Stimulated activated CD8-positive, alpha-beta memory T cell treated with anti-CD3 and anti-CD28 coated beads, Interleukin-4, amount 100 ng/mL, for 24 hours (primary cell): ENCODE data around the gene THAP4.

Experiments used
- DNase-seq: peaks from one replicate; pipeline ENCODE4 v3.0.0-alpha.2; 2020; ENCODE audit warnings: low read depth

The THAP4 gene

DNA sequence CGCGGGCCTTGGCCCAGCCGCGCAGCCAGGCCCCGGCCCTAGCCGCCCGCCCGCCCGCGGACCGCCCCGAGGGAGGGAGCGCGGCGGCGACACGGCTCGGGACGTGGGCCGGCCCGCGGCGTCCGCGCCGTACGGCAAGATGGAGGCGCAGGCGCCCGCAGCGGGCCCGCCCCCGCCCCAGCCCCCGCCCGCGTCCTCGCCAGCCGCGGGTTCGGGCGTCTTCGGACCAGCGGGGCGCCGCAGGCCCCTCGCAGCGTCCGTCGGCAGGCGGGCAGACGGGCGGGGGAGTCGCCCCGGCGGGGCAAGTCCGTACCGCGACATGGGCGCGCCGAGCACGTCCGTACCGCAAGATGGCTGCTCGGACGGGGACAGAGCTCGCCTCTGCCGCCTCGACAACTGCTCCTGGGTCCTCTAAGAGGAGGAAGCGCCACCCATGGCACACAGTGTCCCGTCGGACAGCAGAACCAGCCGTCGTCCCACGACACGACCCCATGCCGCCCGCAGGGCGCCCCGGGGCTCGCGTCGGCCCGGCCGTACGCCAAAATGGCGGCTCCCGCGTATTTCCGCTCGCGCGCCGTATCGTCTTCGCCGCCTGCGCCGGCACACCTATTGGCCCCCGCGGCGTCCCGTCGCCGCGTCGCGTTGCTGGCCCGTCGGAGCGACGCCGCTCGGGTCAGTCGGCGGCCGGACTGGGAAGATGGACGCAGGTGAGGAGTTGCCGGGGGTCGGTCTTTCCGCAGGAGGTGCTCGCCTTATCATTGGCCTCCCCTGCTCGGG, at the start of gene THAP4, which contains the start of gene ATG4B:
Gene THAP4 (minus strand): TSS at position 141 of the 777 bp plus-strand sequence. CDS start 141 bp downstream, outside the sequence.
Gene ATG4B (plus strand): TSS at position 676 of the 777 bp plus-strand sequence. CDS start 22 bp downstream, at position 698.
- peak; percentile 63 for DNase-seq

DNA sequence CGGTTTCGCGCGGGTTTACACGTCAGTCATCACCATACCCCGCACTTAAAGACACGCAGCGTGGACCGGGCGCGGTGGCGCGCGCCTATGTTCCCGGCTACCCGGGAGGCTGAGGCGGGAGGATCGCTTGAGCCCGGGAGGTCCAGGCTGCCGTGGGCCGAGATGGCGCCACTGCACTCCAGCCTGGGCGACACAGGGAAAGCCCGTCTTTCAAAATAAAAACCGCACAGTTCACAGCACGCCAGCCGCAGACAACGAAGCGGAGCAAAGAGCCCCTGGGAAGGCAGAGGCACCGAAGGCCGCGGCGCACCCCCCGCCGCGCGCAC, 49.3 kb upstream of the THAP4 start:
- no peak for DNase-seq

DNA sequence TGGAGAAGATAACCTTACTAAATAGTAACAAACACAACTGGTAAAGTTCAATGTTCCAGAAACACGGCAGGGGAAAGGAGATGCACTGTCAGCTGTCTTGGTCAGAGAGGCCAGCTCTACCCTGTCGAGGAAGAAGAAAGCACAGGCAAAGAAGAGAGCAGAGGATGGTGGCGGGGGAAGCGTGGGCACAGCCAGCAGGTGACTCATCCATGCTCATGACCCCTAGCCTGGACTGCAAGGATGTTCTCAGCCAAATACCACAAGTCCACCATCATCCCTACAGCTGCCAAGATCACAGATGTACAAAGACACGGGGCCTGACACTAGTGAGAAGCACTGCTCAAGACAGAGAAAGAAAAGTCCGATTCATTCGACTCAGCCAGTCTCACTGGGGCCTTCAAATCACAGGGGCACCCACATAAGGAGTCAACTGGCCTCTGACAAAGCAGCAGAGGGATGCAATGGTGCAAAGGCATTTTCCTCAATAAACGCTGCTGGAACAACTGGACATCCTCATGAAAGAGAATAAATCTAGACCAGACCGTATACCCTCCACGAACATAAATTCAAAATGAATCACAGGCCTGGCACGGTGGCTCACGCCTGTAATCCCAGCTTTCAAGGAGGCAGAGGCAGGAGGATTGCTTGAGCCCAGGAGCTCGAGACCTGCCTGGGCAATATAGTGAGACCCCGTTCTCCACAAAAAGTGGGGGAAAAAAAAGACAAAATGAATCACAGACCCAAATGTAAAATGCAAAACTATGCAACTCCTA, 44.1 kb upstream of the THAP4 start:
- DNase-seq: no peak

- DNase-seq: no peak
Measured at GRCh38 chr2:241680044-241680443, 43.1 kb upstream of the THAP4 start.

DNA sequence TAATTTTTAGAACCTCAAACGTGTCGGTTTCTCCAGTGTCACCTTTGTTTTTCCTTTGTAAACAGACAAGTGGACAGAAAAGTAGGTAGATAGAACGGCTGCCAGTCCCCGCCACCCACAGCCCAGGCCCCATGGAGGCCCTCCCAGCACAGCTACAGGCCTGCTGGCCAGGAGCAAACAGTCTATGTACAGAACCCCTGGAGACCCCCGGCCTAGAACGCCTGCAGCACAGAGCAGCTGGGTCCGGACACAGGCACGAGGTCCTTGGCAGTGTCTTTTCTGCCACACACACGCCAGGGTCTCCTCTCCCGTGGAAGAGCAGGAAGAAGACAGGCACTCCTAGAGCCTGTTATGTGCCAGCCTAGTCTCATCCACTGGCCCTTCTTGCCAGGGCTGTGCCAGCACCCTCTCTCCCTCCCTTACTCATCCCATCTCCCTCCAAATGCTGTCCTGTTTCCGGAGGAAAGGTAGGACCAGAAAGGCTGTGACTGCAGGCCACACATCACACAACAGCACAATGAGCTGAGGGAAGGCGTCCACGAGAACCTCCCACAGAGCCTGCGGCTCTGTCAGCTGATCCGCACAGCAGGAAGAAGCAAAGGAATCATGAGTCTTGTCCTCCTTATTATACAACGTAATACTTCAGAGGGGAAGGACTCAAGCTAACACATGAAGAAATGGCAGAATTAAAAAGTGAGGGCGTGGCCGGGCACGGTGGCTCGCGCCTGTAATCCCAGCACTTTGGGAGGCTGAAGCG, 42.0 kb upstream of the THAP4 start:
- no peak for DNase-seq

- no peak for DNase-seq
Measured at GRCh38 chr2:241678307-241678706, 41.3 kb upstream of the THAP4 start.

DNA sequence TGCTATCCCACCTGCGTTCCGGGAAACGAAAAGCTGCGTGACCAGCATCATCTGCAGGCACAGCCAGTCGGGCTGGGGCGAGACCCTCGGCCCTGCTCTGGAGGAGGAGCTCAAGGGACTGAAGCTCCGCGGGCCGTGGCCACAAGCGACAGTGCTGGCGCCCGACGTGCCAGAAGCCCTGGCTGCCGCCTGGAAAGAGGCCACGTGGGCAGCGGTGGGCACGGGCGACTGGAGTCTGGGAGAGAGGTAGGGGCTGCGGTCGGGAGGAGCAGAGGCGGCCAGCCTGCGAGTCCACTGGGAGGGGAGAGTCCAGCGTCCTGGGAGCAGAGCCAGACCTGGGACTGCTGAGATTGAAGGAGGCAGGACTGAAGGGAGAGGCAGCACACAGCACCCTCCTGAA, 40.4 kb upstream of the THAP4 start:
- no peak for DNase-seq

DNA sequence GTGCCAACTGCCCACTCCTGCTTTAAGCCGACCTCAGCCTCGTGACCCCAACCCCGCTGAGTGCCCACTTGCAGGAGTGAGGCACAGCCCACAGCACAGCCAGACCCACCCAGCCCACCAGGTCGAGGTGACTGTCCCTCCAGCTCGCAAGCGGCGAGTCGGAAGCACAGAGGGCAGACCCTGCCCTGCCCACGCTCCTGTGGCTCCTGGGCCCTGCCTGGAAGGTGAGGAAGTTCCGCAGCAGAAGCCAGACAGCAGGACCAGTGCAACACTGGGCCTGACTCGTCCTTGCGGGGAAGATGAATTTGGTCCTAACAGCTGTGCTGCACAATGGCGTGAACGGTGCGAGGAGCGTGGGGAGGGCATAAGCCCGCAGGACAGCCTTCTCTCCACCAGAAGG, 39.7 kb upstream of the THAP4 start:
- no peak for DNase-seq

- no peak for DNase-seq
Measured at GRCh38 chr2:241675885-241676284, 38.9 kb upstream of the THAP4 start.

DNA sequence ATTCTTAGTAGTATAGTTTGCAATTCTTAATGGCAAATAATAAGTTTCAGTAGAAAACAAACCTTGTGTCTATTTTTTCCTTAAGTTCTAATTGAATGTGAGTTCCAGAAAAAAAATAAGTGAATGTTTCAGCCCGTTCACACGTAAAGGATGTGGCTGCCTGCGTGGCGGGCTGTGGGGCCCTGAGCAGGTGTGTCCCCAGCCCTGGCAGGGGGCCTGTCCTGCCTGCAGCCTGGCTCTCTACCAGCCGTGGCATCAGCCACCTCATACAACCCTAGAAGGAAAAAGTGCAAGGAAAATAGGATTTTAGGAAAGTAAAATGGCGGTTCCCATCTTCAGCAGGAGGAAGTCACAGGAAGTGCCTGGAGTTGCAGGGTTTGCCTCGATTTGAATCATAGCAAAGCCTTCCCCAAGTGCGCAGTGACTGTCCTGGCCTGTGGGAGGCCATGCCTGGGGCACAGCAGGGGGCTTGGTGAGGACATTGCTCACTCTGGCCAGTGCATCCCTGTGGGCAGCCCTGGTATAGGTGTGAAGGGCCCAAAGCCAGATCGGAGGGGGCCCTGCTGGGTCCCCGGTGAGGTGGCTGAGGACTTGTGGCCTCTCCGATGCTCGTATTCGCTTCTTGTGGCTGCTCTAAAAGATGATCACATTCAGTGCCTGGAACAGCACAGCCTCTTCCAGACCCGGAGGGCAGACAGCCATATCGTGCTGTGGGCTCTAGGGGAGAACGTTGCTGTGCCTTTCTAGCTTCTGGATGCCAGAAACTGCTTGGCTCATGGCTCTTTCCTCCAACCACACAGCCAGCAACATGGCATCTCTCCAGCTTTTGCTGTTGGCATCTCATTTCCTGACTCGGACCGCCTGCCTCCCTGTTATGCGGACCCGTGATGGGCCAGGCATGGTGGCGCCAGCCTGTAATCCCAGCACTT, 37.1 kb upstream of the THAP4 start:
- DNase-seq: no peak

- no peak for DNase-seq
Measured at GRCh38 chr2:241673189-241673663, 36.3 kb upstream of the THAP4 start.

DNA sequence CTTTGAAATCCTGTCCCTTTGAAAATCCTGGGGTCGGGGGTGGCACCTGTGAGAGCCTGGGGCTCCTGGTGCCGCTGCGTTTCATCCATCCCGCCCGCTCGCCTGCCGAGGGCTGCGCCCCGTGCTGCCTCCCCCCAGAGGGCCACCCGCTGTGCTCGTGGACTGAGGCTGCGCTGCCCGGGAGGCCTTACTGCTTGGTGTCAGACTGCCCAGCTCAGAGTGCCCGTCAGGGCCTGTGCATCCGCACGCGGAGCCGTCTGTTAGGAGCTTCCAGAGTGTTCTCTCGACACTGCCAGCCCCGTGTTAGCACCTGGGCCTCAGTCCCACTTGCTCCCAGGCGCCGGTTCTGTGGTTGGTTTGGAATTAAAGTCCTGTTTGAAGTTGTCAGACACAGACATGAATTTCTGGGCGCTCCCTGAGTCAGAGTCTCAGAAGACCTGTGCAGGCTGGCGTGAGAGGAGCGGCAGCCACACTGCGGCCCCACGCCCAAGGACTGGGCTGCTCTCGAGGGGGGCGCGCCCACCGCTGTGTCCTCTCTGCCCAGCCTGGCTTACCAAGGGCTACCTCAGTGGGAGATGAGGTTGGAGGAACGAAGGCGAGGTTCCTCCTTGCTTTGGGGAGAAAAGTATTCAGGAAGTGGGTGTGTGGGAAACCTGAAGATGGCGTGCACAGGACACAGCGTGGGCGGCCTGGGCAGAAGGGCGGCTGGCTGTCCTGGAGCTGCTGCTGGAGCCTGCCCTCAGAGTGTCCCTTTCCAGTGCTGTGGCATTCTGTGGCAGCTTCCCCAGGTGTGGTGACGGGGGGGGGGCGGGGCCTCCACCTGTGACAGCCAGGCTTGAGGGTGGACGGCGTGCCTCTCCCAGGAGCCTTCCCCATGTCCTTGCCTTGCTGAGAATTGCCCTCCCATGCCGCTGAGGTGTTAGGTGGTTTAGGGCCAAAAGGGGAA, 35.6 kb upstream of the THAP4 start:
- DNase-seq: no peak

- DNase-seq: no peak
Measured at GRCh38 chr2:241671457-241672240, 34.7 kb upstream of the THAP4 start.

DNA sequence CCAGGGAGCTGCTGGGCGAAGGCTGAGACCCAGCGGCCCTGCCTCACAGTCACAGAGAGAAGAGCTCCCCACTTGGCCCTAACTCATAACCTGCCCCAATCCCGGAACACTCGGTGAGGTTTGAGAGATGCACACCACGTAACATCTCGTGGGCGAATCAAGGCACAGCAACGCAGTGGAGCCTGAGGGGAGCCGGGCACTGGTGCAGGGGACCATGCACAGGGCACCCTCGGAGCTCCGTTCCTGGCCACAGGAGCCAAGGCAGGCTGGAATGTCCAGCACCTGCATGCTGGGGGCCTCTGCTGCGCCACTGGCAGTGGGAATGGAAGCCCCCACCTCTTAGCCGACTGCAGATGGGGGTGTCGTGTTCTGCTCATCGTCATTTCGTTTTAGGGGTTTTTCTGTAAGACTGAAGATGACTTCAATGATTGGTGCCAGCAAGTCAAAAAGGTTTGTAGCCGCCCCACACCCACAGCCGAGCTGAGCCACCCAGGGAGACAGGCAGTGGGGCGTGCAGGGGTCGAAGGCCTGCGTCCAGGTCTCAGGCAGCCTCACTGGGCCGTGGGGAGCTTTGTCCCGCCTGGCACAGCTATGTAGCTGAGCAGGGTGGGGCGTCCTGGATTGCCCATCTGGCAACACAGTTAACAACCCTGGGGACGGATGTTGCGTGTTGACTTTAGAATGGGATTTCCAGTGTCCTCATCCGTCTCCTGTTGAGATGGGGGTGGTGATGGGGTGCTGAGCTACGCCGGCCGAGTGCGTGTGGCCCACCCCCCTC, 33.6 kb upstream of the THAP4 start:
- DNase-seq: no peak

DNA sequence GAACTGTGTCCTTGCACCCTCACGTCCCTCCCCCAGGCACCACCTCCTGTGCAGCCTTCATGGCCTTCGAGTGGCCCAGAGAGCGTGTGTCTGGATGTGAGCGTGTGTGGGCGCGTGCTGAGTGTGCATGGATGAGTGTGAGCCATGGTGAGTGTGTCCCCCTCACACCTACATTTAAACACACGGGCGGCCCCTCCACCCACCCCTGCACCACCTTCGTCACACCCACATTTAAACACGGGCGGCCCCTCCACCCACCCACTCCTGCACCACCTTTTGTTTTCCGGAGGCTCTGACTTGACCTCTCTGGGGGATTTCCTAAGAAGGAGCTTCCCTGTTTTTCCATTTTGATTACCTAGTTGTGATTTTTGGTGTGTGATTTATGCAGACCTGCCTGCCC, 31.9 kb upstream of the THAP4 start:
- DNase-seq: no peak

GRCh38 chr2:241668354-241668753, 31.4 kb upstream of the THAP4 start:
- DNase-seq: no peak

DNA sequence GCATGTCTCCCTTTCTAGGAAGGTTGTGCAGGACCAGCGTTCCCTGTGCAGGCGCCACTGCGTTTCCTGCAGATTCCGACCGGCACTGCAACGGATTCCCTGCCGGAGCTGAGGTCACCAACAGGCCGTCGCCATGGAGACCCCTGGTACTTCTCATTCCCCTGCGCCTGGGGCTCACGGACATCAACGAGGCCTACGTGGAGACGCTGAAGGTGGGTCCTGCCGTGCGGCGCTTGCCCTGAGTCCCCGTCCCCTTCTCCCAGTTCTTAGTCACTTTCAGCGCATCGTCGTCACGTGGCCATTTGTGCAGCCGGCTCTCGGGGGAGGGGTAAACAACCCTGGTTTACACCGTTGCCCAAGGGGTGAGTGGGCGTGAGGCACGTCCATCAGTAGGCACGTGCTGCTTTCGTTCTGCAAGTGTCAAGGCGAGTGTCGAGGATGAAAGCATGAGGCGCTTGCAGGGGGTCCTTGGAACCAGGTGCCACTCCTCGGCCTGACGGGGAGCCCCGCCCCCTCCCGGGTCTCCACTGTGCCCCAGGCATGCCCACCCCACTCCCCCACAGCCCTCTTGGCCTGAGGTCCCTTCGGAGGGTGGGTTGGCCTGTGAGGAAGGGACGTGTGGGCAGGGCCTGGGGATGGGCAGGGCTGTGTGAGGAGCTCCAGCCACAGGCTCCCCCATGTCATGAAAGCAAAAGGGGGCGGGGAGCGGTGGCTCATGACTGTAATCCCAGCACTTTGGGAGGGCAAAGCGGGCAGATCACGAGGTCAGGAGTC, 29.9 kb upstream of the THAP4 start:
- DNase-seq: no peak
